IMR-90 (cell line): ENCODE measurements around the gene RGS4. TPM values are rescaled to one million over a fixed set of nuclear protein-coding genes. Genes with fewer than 3 reads are reported as not detected.

Experiments
- ATAC-seq: fragments of 200-7000 bp; cut with Tn5 transposase; 2 replicates; pipeline ENCODE4 v1.9.1; 2020; ENCODE audit warnings: low read depth, mild to moderate bottlenecking, moderate library complexity
- BruUV-seq: library from RNA; stranded (reverse); fragments of 400-500 nt; replicated peaks from 2 replicates; lab custom pipeline; 2021; lab: Mats Ljungman, UMichigan
- CTCF ChIA-PET: fragments of 300-600 bp; formaldehyde crosslinking; extraction: SDS; loops from one replicate; lab custom pipeline; 2021; ENCODE audit warnings: antibody characterized with exemption; lab: Yijun Ruan, JAX
- POLR2A ChIA-PET: fragments of 300-600 bp; sonication (Branson Sonifier 250); formaldehyde crosslinking; loops from one replicate; lab custom pipeline; 2022; ENCODE audit warnings: antibody characterized with exemption; ENCODE audit not compliant: unreplicated experiment; lab: Charles Lee
- DNase-seq: peaks from one replicate; pipeline ENCODE4 v3.0.0; 2013
- H2AFZ ChIP-seq: replicated peaks from 2 replicates; pipeline ENCODE3; 2013; ENCODE audit warnings: low read length, mild to moderate bottlenecking; ENCODE audit not compliant: poor library complexity
- H2AK5ac ChIP-seq: 2 replicates; pipeline ENCODE4 v1.6.1; 2013; ENCODE audit warnings: low read depth, low read length, inconsistent platforms
- H2AK9ac ChIP-seq: replicated peaks from 2 replicates; pipeline ENCODE3; 2013; ENCODE audit warnings: mild to moderate bottlenecking, low read depth, low read length, moderate library complexity; ENCODE audit not compliant: poor library complexity
- H2BK120ac ChIP-seq: 2 replicates; pipeline ENCODE4 v1.6.1; 2013; ENCODE audit warnings: low read depth, low read length, inconsistent platforms
- H2BK15ac ChIP-seq: 3 replicates; pipeline ENCODE4 v1.6.1; 2013; ENCODE audit warnings: low read depth, low read length, inconsistent platforms
- H2BK20ac ChIP-seq: 2 replicates; pipeline ENCODE4 v1.6.1; 2013; ENCODE audit warnings: low read depth, mild to moderate bottlenecking, inconsistent platforms, low read length, moderate library complexity
- H2BK5ac ChIP-seq: 2 replicates; pipeline ENCODE4 v1.6.1; 2013; ENCODE audit warnings: mild to moderate bottlenecking, low read depth, low read length, inconsistent platforms; ENCODE audit not compliant: poor library complexity, severe bottlenecking
- H3K14ac ChIP-seq: replicated peaks from 2 replicates; pipeline ENCODE4 v1.6.1; 2013; ENCODE audit warnings: low read depth, low read length, inconsistent platforms
- H3K18ac ChIP-seq: 2 replicates; pipeline ENCODE4 v1.6.1; 2013; ENCODE audit warnings: low read depth, low read length, control low read depth
- H3K23ac ChIP-seq: 2 replicates; pipeline ENCODE4 v1.6.1; 2013; ENCODE audit warnings: low read depth, low read length, inconsistent platforms
- H3K27ac ChIP-seq: 2 replicates; pipeline ENCODE4 v1.5.1; 2013; ENCODE audit warnings: mild to moderate bottlenecking, control low read depth, low read length; ENCODE audit not compliant: insufficient read depth
- H3K27me3 ChIP-seq: 2 replicates; pipeline ENCODE4 v1.6.1; 2013; ENCODE audit warnings: low read length; ENCODE audit not compliant: control insufficient read depth, insufficient read depth
- H3K36me3 ChIP-seq: 2 replicates; pipeline ENCODE4 v1.6.1; 2013; ENCODE audit warnings: low read length, mixed read lengths; ENCODE audit not compliant: control insufficient read depth, insufficient read depth
- H3K4ac ChIP-seq: 2 replicates; pipeline ENCODE4 v1.6.1; 2013; ENCODE audit warnings: low read depth, low read length, inconsistent platforms
- H3K4me1 ChIP-seq: 2 replicates; pipeline ENCODE4 v1.6.1; 2013; ENCODE audit warnings: low read length, mixed read lengths; ENCODE audit not compliant: control insufficient read depth, insufficient read depth
- H3K4me2 ChIP-seq: 2 replicates; pipeline ENCODE4 v1.6.1; 2013; ENCODE audit warnings: low read depth, mild to moderate bottlenecking, control low read depth, low read length, moderate library complexity
- H3K4me3 ChIP-seq: 2 replicates; pipeline ENCODE4 v1.5.1; 2013; ENCODE audit warnings: low read depth, mild to moderate bottlenecking, control low read depth, low read length, moderate library complexity; ENCODE audit not compliant: insufficient read depth
- H3K56ac ChIP-seq: 2 replicates; pipeline ENCODE4 v1.6.1; 2013; ENCODE audit warnings: low read length, inconsistent platforms; ENCODE audit not compliant: insufficient read depth; ENCODE audit errors: extremely low read depth
- H3K79me1 ChIP-seq, 2 experiments: 2 replicates each; pipeline ENCODE4 v1.6.1; 2013; ENCODE audit warnings: low read length in 2 of 2, inconsistent platforms in 1 of 2, low read depth in 1 of 2
- H3K9ac ChIP-seq: 2 replicates; pipeline ENCODE4 v1.6.1; 2013; ENCODE audit warnings: low read depth, low read length, control low read depth
- H3K9me1 ChIP-seq: 2 replicates; pipeline ENCODE4 v1.6.1; 2013; ENCODE audit warnings: low read length, inconsistent platforms; ENCODE audit not compliant: insufficient read depth
- H3K9me3 ChIP-seq: 2 replicates; pipeline ENCODE4 v1.6.1; 2013; ENCODE audit warnings: low read length; ENCODE audit not compliant: control insufficient read depth, insufficient read depth
- H4K20me1 ChIP-seq: 2 replicates; pipeline ENCODE4 v1.6.1; 2013; ENCODE audit warnings: low read length, inconsistent platforms; ENCODE audit not compliant: insufficient read depth
- H4K5ac ChIP-seq: 2 replicates; pipeline ENCODE4 v1.6.1; 2013; ENCODE audit warnings: mild to moderate bottlenecking, low read depth, low read length, control low read depth
- H4K8ac ChIP-seq, 2 experiments: 2 replicates each; pipeline ENCODE4 v1.6.1; 2013; ENCODE audit warnings: low read depth in 2 of 2, low read length in 2 of 2, control low read depth in 1 of 2, inconsistent platforms in 1 of 2
- H4K91ac ChIP-seq: 2 replicates; pipeline ENCODE4 v1.6.1; 2013; ENCODE audit warnings: low read depth, low read length, inconsistent platforms; ENCODE audit not compliant: insufficient read depth
- BHLHE40 ChIP-seq: fragments of 150-350 bp; IDR thresholded peaks from 2 replicates; pipeline ENCODE4 v1.6.1; 2016; ENCODE audit warnings: mild to moderate bottlenecking, low read depth, low read length
- CEBPB ChIP-seq: IDR thresholded peaks from 2 replicates; pipeline ENCODE4 v1.6.1; 2012; ENCODE audit warnings: low read depth, low read length, improper control_type of control experiment
- CHD1 ChIP-seq: IDR thresholded peaks from 2 replicates; pipeline ENCODE4 v1.6.1; 2012; ENCODE audit warnings: low read depth, low read length, improper control_type of control experiment
- CTCF ChIP-seq: conservative IDR thresholded peaks from 2 replicates; pipeline ENCODE4 v1.5.1; 2012; ENCODE audit warnings: mild to moderate bottlenecking, low read depth, low read length, improper control_type of control experiment
- ELK1 ChIP-seq: fragments of 150-350 bp; IDR thresholded peaks from 2 replicates; pipeline ENCODE4 v1.6.1; 2016; ENCODE audit warnings: low read depth, mild to moderate bottlenecking, low read length, moderate library complexity, borderline replicate concordance
- FOS ChIP-seq: fragments of 150-350 bp; IDR thresholded peaks from 2 replicates; pipeline ENCODE4 v1.6.1; 2016; ENCODE audit warnings: low read depth, low read length
- MAFK ChIP-seq: IDR thresholded peaks from 2 replicates; pipeline ENCODE4 v1.6.1; 2012; ENCODE audit warnings: low read depth, low read length, improper control_type of control experiment
- MAZ ChIP-seq: IDR thresholded peaks from 2 replicates; pipeline ENCODE4 v1.6.1; 2012; ENCODE audit warnings: low read depth, mild to moderate bottlenecking, low read length, improper control_type of control experiment, moderate library complexity, borderline replicate concordance
- MXI1 ChIP-seq: IDR thresholded peaks from 2 replicates; pipeline ENCODE4 v1.6.1; 2012; ENCODE audit warnings: low read depth, mild to moderate bottlenecking, low read length, moderate library complexity, borderline replicate concordance
- NFE2L2 ChIP-seq: fragments of 150-350 bp; IDR thresholded peaks from 2 replicates; pipeline ENCODE4 v1.6.1; 2016; ENCODE audit warnings: low read depth, mild to moderate bottlenecking, low read length
- POLR2A ChIP-seq: IDR thresholded peaks from 2 replicates; pipeline ENCODE4 v1.6.1; 2012; ENCODE audit warnings: mild to moderate bottlenecking, low read depth, low read length
- RAD21 ChIP-seq: IDR thresholded peaks from 2 replicates; pipeline ENCODE4 v1.6.1; 2012; ENCODE audit warnings: low read length, improper control_type of control experiment
- RCOR1 ChIP-seq: IDR thresholded peaks from 2 replicates; pipeline ENCODE4 v1.6.1; 2012; ENCODE audit warnings: mild to moderate bottlenecking, low read length, improper control_type of control experiment; ENCODE audit not compliant: insufficient replicate concordance
- RFX5 ChIP-seq: IDR thresholded peaks from 2 replicates; pipeline ENCODE4 v1.8.0; 2012; ENCODE audit warnings: low read depth, mild to moderate bottlenecking, low read length, moderate library complexity
- SMC3 ChIP-seq: fragments of 150-350 bp; IDR thresholded peaks from 2 replicates; pipeline ENCODE4 v1.6.1; 2016; ENCODE audit warnings: low read depth, mild to moderate bottlenecking, antibody characterized with exemption, low read length, moderate library complexity
- USF2 ChIP-seq: fragments of 150-350 bp; IDR thresholded peaks from 2 replicates; pipeline ENCODE4 v1.6.1; 2017; ENCODE audit warnings: mild to moderate bottlenecking, antibody characterized with exemption, low read length, low read depth
- dilution Hi-C: fragments of 300-500 bp; cut with HindIII; formaldehyde crosslinking; loops from one replicate; pipeline ENCODE4 v1.14.3; 2018; ENCODE audit warnings: low sequenced_read_pairs; ENCODE audit not compliant: unreplicated experiment
- in situ Hi-C: fragments of 300-500 bp; cut with MboI; formaldehyde crosslinking; loops from 3 replicates; pipeline ENCODE4 v1.14.3; 2019; ENCODE audit warnings: low sequenced_read_pairs, inconsistent platforms, mixed read lengths
- intact Hi-C: fragments of 100-400 bp; cut with micrococcal nuclease; formaldehyde crosslinking; loops from 2 replicates; pipeline ENCODE4 v1.10.0; 2022
- polyA plus RNA-seq, 3 experiments: library from polyadenylated mRNA; depleted of rRNA; stranded (reverse); fragments of >200 nt; gene quantifications; 2 replicates each; pipeline ENCODE4 v1.2.3, GENCODE V29; 2012; ENCODE audit warnings: low replicate concordance in 1 of 3
- total RNA-seq: library from RNA; depleted of rRNA; stranded (reverse); fragments of >200 nt; gene quantifications from 2 replicates; pipeline ENCODE4 v1.2.3, GENCODE V29; 2012

Gene RGS4
- total and polyA plus RNA-seq, 2 of the 4 experiments (the other 2 are of a cell fraction) = 202 to 538 TPM

- Histone ChIP-seq H2AK5ac (no peak overlapping the region), H2BK15ac (no peak overlapping the region), H3K23ac (no peak overlapping the region), H4K5ac (no peak overlapping the region), H3K27me3 (no peaks in the 10 kb centered on the region), H3K4me1 (no peaks in the 10 kb centered on the region), H2AK9ac (no peak overlapping the region), H3K36me3 (no peaks in the 10 kb centered on the region), H3K4me3 (no peak overlapping the region), H2AFZ (no peak overlapping the region), H3K9me3 (no peaks in the 10 kb centered on the region; the same call in 1 of the 2 replicates), H3K4me2 (no peak overlapping the region), H3K18ac (no peak overlapping the region), H2BK120ac (no peak overlapping the region), H3K56ac (no peak overlapping the region), H3K4ac (no peak overlapping the region), H2BK5ac (no peak overlapping the region), H4K8ac (no peak overlapping the region), H3K27ac (no peak overlapping the region), H3K14ac (no peak overlapping the region), H3K9me1 (no peaks in the 10 kb centered on the region), H3K79me1 (no peaks in the 10 kb centered on the region), H3K9ac (no peak overlapping the region), H2BK20ac (no peak overlapping the region), H4K20me1 (no peaks in the 10 kb centered on the region), H4K91ac (no peak overlapping the region)
- no TSS peak for BruUV-seq
- ChIA-PET POLR2A (no interaction called here), CTCF (interaction anchor here (1.1 kb wide), 1 partner anchor 8 kb away, joined by 3 read pairs; no protein-coding TSS in a partner anchor)
- ATAC-seq (no peak), DNase-seq (no peak)
- TF ChIP-seq RAD21 (no peak), RCOR1 (no peak), ELK1 (no peak), CEBPB (no peak), RFX5 (no peak), CHD1 (no peak), NFE2L2 (no peak), POLR2A (no peak), MAFK (no peak), BHLHE40 (no peak), MAZ (no peak), MXI1 (no peak), SMC3 (no peak), CTCF (no peak), USF2 (no peak), FOS (no peak)
- in situ Hi-C loops = no loop called here
- dilution Hi-C loops = no loop called here
- intact Hi-C loops = no loop called here
Observed at GRCh38 chr1:163027610-163028009, 41.6 kb upstream of the RGS4 start.
